NCI-H345 treated with DMSO at 0.1 percent for 48 hours (cell line): ENCODE measurements around the gene CTAGE8.
"Not testable (repeated sequence)": the region's sequence is repeated elsewhere in the genome, so short reads cannot be mapped to it uniquely, and the experiment has no call there.

Source experiments
- DNase-seq: peaks from one replicate; lab custom pipeline; 2025; ENCODE audit not compliant: unreplicated experiment; lab: John Stamatoyannopoulos, UW

Gene CTAGE8

GRCh38 chr7:144269188-144269587, at the start of gene CTAGE8:
Gene CTAGE8 (minus strand): TSS chr7:144269288. CDS start chr7:144269250, 38 bp downstream.
- DNase-seq: not testable (repeated sequence)

GRCh38 chr7:144317537-144317936, 48.4 kb upstream of the CTAGE8 start:
- not testable (repeated sequence) for DNase-seq

GRCh38 chr7:144311872-144312469, 42.9 kb upstream of the CTAGE8 start, which contains the start of gene OR2A1:
Gene OR2A1 (plus strand): TSS chr7:144312419. CDS start chr7:144318125, 5,706 bp downstream.
- DNase-seq: not testable (repeated sequence)

- DNase-seq: not testable (repeated sequence)
These were observed 42.1 kb upstream of the CTAGE8 start for GRCh38 chr7:144311218-144311617.

- not testable (repeated sequence) for DNase-seq
These were observed 40.6 kb upstream of the CTAGE8 start for GRCh38 chr7:144309702-144310101.

- not testable (repeated sequence) for DNase-seq
These were observed 36.1 kb upstream of the CTAGE8 start for GRCh38 chr7:144305156-144305555.

GRCh38 chr7:144303607-144304006, 34.5 kb upstream of the CTAGE8 start:
- not testable (repeated sequence) for DNase-seq

- DNase-seq: not testable (repeated sequence)
These were observed 33.7 kb upstream of the CTAGE8 start for GRCh38 chr7:144302578-144303303.

GRCh38 chr7:144293794-144294499, 24.9 kb upstream of the CTAGE8 start:
- not testable (repeated sequence) for DNase-seq

GRCh38 chr7:144292384-144293161, 23.5 kb upstream of the CTAGE8 start:
- DNase-seq: not testable (repeated sequence)

GRCh38 chr7:144291607-144292006, 22.5 kb upstream of the CTAGE8 start:
- not testable (repeated sequence) for DNase-seq

GRCh38 chr7:144287171-144287784, 18.2 kb upstream of the CTAGE8 start:
- not testable (repeated sequence) for DNase-seq

- not testable (repeated sequence) for DNase-seq
These were observed 14.6 kb upstream of the CTAGE8 start for GRCh38 chr7:144283716-144284115.

- DNase-seq: not testable (repeated sequence)
These were observed 13.4 kb upstream of the CTAGE8 start for GRCh38 chr7:144282490-144282889.

- not testable (repeated sequence) for DNase-seq
These were observed 12.9 kb upstream of the CTAGE8 start for GRCh38 chr7:144281981-144282380.

GRCh38 chr7:144280010-144280409, 10.9 kb upstream of the CTAGE8 start:
- not testable (repeated sequence) for DNase-seq

- not testable (repeated sequence) for DNase-seq
These were observed 6.2 kb upstream of the CTAGE8 start for GRCh38 chr7:144275281-144275680.

- not testable (repeated sequence) for DNase-seq
These were observed 4.4 kb downstream of the CTAGE8 start, which contains the start of gene OR2A7 for GRCh38 chr7:144264692-144265091. Gene OR2A7 (minus strand): TSS chr7:144264792. CDS start chr7:144259628, 5,164 bp downstream.

- DNase-seq: not testable (repeated sequence)
These were observed 7.0 kb downstream of the CTAGE8 start for GRCh38 chr7:144262128-144262527.

GRCh38 chr7:144259067-144259466, 10.0 kb downstream of the CTAGE8 start:
- DNase-seq: not testable (repeated sequence)
